Uterus (tissue), 4 donors: ENCODE data around the gene GLDC. TPM values are rescaled to one million over a fixed set of nuclear protein-coding genes. Genes with fewer than 3 reads are reported as not detected.
A peak's percentile ranks its signal among the peaks of the same experiment; 100 is the strongest.
"Not testable (repeated sequence)": the region's sequence is repeated elsewhere in the genome, so short reads cannot be mapped to it uniquely, and the experiment has no call there.

Experiments used
- DNase-seq, 2 donors: peaks; one replicate each; pipeline ENCODE4 v3.0.0-alpha.2; 2019 to 2020
- H3K27ac ChIP-seq, 2 donors: fragments of 200-600 bp; sonication (generic); 1 replicate in 1 of 2; 2 replicates in 1 of 2; pipeline ENCODE4 v1.5.1; 2016 to 2018
- H3K27me3 ChIP-seq, 2 donors: fragments of 200-600 bp; sonication (generic); one replicate each; pipeline ENCODE4 v1.5.1; 2018 to 2019; ENCODE audit warnings: control low read depth in 1 of 2
- H3K36me3 ChIP-seq, 2 donors: fragments of 200-600 bp; sonication (generic); one replicate each; pipeline ENCODE4 v1.5.1; 2019; ENCODE audit warnings: control low read depth in 1 of 2
- H3K4me1 ChIP-seq, 2 donors: fragments of 200-600 bp; sonication (generic); one replicate each; pipeline ENCODE4 v1.5.1; 2018 to 2019; ENCODE audit warnings: control low read depth in 1 of 2
- H3K4me3 ChIP-seq, 2 donors: fragments of 200-600 bp; sonication (generic); 1 replicate in 1 of 2; 2 replicates in 1 of 2; pipeline ENCODE4 v1.5.1; 2018 to 2019; ENCODE audit warnings: mild to moderate bottlenecking in 1 of 2
- H3K9me3 ChIP-seq, 2 donors: fragments of 200-600 bp; sonication (generic); one replicate each; pipeline ENCODE4 v1.5.1; 2019; ENCODE audit warnings: control low read depth in 1 of 2
- POLR2A ChIP-seq, 2 donors: fragments of 450-650 bp; IDR thresholded peaks; one replicate each; pipeline ENCODE4 v1.6.1; 2016; ENCODE audit warnings: antibody characterized with exemption in 2 of 2, mild to moderate bottlenecking in 1 of 2, moderate library complexity in 1 of 2
- intact Hi-C: fragments of 100-400 bp; cut with DNase I; formaldehyde crosslinking; loops from one replicate; pipeline ENCODE4 v1.15.1; 2023; ENCODE audit warnings: low total_unique reads
- total RNA-seq, 4 donors: library from RNA; depleted of rRNA in 3 of 4; stranded (reverse); fragments of >200 nt in 3 of 4; gene quantifications; one replicate each; pipeline versions ENCODE4 v1.1.0 to v1.2.4, GENCODE V29; 2014 to 2023
- TF ChIP-seq, protein P1 (sequence below), 4 experiments: fragments of 200-600 bp in 2 of 4; fragments of 450-650 bp in 2 of 4; sonication (generic) in 2 of 4; IDR thresholded peaks; one replicate each; pipeline ENCODE4 v1.5.1; 2016 to 2019; ENCODE audit warnings: antibody characterized with exemption in 4 of 4, mild to moderate bottlenecking in 2 of 4, moderate library complexity in 1 of 4
- donor health status: DM: yes; HTN: yes; CAD: no.

GLDC gene
- total RNA-seq, 4 donors from 2014 or later, result 0.26 to 8.4 (median 0.79) TPM; not detected in 1

GRCh38 chr9:6646293-6646636 lies 736 bp upstream of the GLDC start:
- Histone ChIP-seq H3K27ac (no peak overlapping the region), H3K27me3 (peaks cover 0 to 31% of the 10 kb centered on the region in 2 donors), H3K9me3 (no peaks in the 10 kb centered on the region), H3K4me3 (no peak overlapping the region), H3K36me3 (no peaks in the 10 kb centered on the region), H3K4me1 (peaks cover 0 to 6% of the 10 kb centered on the region in 2 donors)
- TF ChIP-seq, protein P1, sequence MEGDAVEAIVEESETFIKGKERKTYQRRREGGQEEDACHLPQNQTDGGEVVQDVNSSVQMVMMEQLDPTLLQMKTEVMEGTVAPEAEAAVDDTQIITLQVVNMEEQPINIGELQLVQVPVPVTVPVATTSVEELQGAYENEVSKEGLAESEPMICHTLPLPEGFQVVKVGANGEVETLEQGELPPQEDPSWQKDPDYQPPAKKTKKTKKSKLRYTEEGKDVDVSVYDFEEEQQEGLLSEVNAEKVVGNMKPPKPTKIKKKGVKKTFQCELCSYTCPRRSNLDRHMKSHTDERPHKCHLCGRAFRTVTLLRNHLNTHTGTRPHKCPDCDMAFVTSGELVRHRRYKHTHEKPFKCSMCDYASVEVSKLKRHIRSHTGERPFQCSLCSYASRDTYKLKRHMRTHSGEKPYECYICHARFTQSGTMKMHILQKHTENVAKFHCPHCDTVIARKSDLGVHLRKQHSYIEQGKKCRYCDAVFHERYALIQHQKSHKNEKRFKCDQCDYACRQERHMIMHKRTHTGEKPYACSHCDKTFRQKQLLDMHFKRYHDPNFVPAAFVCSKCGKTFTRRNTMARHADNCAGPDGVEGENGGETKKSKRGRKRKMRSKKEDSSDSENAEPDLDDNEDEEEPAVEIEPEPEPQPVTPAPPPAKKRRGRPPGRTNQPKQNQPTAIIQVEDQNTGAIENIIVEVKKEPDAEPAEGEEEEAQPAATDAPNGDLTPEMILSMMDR (IDR thresholded peaks at IDR 0.05), result no peak
- no peak for TF ChIP-seq POLR2A (IDR thresholded peaks at IDR 0.05)
- intact Hi-C loops, result no loop called here
- no peak for DNase-seq

- H3K9me3 ChIP-seq, H3K27ac ChIP-seq, H3K4me1 ChIP-seq, DNase-seq, intact Hi-C loops, H3K36me3 ChIP-seq: not testable (repeated sequence)
- Histone ChIP-seq H3K4me3 (peak overlapping the region in 1 of 2 donors; percentile 6), H3K27me3 (peaks cover 0 to 31% of the 10 kb centered on the region in 2 donors)
Observed at GRCh38 chr9:6645105-6645354, 499 bp downstream of the GLDC start.

DNA sequence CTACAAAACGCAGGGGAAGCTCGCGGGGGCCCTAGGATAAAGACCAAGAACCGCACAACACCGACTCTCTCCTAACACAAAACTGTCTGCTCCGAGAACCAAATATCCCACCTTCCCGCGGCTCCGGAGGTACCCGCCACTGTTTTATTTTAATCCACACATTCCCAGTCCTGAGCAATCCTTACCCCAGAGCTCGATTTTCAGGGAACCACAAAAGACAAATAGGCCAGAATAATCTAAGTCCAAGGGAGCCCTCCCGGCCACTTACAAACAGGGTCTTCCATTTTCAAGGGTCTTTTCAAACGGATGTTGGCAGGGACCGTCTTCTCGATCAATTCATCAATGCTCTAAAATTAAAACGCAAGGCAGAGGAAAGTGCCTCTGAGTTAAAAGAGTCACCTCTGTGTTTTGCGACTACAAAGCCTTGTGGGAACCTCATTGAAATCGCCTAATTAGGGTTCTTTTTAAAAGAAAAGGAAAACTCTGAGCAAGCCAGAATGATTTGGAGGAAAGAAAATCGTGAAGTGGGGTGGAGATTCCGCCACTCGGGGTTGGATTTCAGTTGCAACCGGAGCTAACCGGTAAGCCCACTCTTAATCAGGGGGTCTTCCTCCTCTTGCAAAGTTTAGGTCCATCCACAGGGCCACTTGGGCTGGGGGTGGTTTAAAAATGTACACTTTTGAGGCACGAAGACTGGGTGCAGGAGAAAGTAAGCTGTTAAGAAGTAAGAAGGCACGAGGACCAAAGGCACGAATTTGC lies 1.0 kb downstream of the GLDC start:
- H3K27ac ChIP-seq, result no peak overlapping the region
- TF ChIP-seq, protein P1 (IDR thresholded peaks at IDR 0.05), result no peak
- TF ChIP-seq POLR2A (IDR thresholded peaks at IDR 0.05), result no peak
- H3K27me3 ChIP-seq, result peaks cover 0 to 31% of the 10 kb centered on the region in 2 donors
- intact Hi-C loops, result no loop called here
- DNase-seq, result no peak
- H3K4me1 ChIP-seq, result peaks cover 0 to 6% of the 10 kb centered on the region in 2 donors
- peak overlapping the region in 1 of 2 donors; percentile 6 for H3K4me3 ChIP-seq
- H3K36me3 ChIP-seq, result no peaks in the 10 kb centered on the region
- H3K9me3 ChIP-seq, result no peaks in the 10 kb centered on the region

GRCh38 chr9:6641961-6642360 lies 3.6 kb downstream of the GLDC start:
- Histone ChIP-seq H3K36me3 (no peaks in the 10 kb centered on the region), H3K27ac (no peak overlapping the region), H3K27me3 (peaks cover 0 to 26% of the 10 kb centered on the region in 2 donors), H3K9me3 (no peaks in the 10 kb centered on the region), H3K4me1 (peaks cover 0 to 6% of the 10 kb centered on the region in 2 donors), H3K4me3 (no peak overlapping the region)
- TF ChIP-seq, protein P1 (IDR thresholded peaks at IDR 0.05), result no peak
- TF ChIP-seq POLR2A (IDR thresholded peaks at IDR 0.05), result no peak
- intact Hi-C loops, result no loop called here
- no peak for DNase-seq

GRCh38 chr9:6641561-6641960 lies 4.0 kb downstream of the GLDC start:
- Histone ChIP-seq H3K27ac (no peak overlapping the region), H3K9me3 (no peaks in the 10 kb centered on the region), H3K36me3 (no peaks in the 10 kb centered on the region), H3K4me3 (no peak overlapping the region), H3K27me3 (peaks cover 0 to 22% of the 10 kb centered on the region in 2 donors), H3K4me1 (peaks cover 0 to 6% of the 10 kb centered on the region in 2 donors)
- no peak for TF ChIP-seq POLR2A (IDR thresholded peaks at IDR 0.05)
- TF ChIP-seq, protein P1 (IDR thresholded peaks at IDR 0.05), result no peak
- intact Hi-C loops, result no loop called here
- no peak for DNase-seq

GRCh38 chr9:6641056-6641455 lies 4.5 kb downstream of the GLDC start:
- peaks cover 0 to 22% of the 10 kb centered on the region in 2 donors for H3K27me3 ChIP-seq
- no peak overlapping the region for H3K4me3 ChIP-seq
- intact Hi-C loops, result no loop called here
- no peaks in the 10 kb centered on the region for H3K9me3 ChIP-seq
- peaks cover 0 to 6% of the 10 kb centered on the region in 2 donors for H3K4me1 ChIP-seq
- TF ChIP-seq POLR2A (IDR thresholded peaks at IDR 0.05), result no peak
- TF ChIP-seq, protein P1 (IDR thresholded peaks at IDR 0.05), result no peak
- H3K27ac ChIP-seq, result no peak overlapping the region
- DNase-seq, result no peak
- H3K36me3 ChIP-seq, result no peaks in the 10 kb centered on the region
